Activated CD8-positive, alpha-beta T cell treated with anti-CD3 and anti-CD28 coated beads for 36 hours (primary cell): Measurements from ENCODE around the gene CLEC16A. TPM values are rescaled to one million over a fixed set of nuclear protein-coding genes. Genes with fewer than 3 reads are reported as not detected.

Experiments
- ATAC-seq: fragments of 200-7000 bp; cut with Tn5 transposase; one replicate; pipeline ENCODE4 v1.10.0; 2021; ENCODE audit warnings: mild to moderate bottlenecking, moderate library complexity
- CTCF ChIA-PET: fragments of 350-600 bp; sonication (Branson Sonifier 250); formaldehyde crosslinking; loops from one replicate; lab custom pipeline; 2021; ENCODE audit warnings: antibody characterized with exemption; lab: Charles Lee
- POLR2A ChIA-PET: fragments of 350-600 bp; sonication (Branson Sonifier 250); formaldehyde crosslinking; loops from one replicate; lab custom pipeline; 2021; ENCODE audit warnings: antibody characterized with exemption; lab: Charles Lee
- DNase-seq: peaks from one replicate; pipeline ENCODE4 v3.0.0-alpha.2; 2020
- H3K27ac Mint-ChIP-seq: one replicate; pipeline ENCODE4 v1.8.0; 2021; ENCODE audit warnings: mild to moderate bottlenecking, mixed read lengths
- H3K27me3 Mint-ChIP-seq: one replicate; pipeline ENCODE4 v1.8.0; 2021; ENCODE audit warnings: mixed read lengths
- H3K36me3 Mint-ChIP-seq: one replicate; pipeline ENCODE4 v1.8.0; 2021; ENCODE audit warnings: low read depth, mixed read lengths
- H3K4me1 Mint-ChIP-seq: one replicate; pipeline ENCODE4 v1.8.0; 2021; ENCODE audit warnings: low read depth, mixed read lengths
- H3K4me3 Mint-ChIP-seq: one replicate; pipeline ENCODE4 v1.8.0; 2021; ENCODE audit warnings: mild to moderate bottlenecking, moderate library complexity, mixed read lengths
- H3K9me3 Mint-ChIP-seq: one replicate; pipeline ENCODE4 v1.8.0; 2021; ENCODE audit warnings: mixed read lengths
- intact Hi-C: fragments of 100-400 bp; cut with micrococcal nuclease; formaldehyde crosslinking; loops from one replicate; pipeline ENCODE4 v1.10.0; 2022
- total RNA-seq, 2 experiments: library from RNA; stranded (reverse); gene quantifications; one replicate each; pipeline ENCODE4 v1.2.3, GENCODE V29; 2021
- TF ChIP-seq, protein P1 (sequence below): fragments of 200-600 bp; IDR thresholded peaks from one replicate; pipeline ENCODE4 v1.8.0; 2022; ENCODE audit warnings: antibody characterized with exemption, mild to moderate bottlenecking

CLEC16A gene
- total RNA-seq, 2 experiments from 2014 or later = 20.4 to 21.7 TPM

DNA sequence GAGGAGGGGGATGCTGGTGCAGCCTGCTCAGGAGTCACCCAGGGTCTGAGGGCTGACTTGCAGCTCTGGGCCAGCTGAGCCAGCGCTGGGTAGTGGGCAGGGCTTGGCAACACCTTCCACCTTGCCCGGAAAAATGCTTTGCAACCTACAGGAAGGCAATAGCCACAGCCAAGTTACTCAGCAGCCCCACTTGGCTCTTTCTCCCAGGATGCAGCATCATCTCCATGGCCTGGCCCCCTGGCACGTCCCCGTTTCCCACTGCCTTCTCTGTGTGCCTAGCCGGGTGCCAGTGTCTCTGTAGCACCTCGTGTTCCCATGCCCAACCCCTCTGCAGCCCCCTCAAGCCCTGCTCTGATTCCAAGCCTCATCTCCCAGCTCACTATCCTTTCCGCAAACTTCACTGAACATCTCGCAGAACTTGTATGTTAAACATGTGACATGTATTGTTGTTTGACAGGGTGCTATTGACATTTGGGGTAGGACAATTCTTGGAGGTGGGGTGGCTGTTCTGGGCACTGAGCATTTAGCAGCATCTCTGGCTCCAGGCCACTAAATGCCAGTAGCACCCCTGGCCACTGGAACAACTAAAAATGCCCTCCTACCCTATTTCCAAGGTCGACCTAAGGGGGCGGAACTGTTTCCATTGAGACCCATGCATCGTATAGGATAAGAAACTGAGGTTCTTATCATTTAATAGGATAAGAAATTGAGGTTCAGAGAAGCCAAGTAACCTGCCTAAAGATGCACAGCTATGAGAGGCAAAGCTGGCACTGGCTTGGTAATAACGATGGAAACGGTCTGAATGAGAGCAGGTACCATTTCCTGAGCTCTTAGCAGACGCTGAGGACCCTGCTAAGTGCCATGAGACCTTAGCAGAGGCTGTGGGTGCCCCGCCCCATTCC lies 14.3 kb upstream of the CLEC16A start:
- TF ChIP-seq, protein P1, sequence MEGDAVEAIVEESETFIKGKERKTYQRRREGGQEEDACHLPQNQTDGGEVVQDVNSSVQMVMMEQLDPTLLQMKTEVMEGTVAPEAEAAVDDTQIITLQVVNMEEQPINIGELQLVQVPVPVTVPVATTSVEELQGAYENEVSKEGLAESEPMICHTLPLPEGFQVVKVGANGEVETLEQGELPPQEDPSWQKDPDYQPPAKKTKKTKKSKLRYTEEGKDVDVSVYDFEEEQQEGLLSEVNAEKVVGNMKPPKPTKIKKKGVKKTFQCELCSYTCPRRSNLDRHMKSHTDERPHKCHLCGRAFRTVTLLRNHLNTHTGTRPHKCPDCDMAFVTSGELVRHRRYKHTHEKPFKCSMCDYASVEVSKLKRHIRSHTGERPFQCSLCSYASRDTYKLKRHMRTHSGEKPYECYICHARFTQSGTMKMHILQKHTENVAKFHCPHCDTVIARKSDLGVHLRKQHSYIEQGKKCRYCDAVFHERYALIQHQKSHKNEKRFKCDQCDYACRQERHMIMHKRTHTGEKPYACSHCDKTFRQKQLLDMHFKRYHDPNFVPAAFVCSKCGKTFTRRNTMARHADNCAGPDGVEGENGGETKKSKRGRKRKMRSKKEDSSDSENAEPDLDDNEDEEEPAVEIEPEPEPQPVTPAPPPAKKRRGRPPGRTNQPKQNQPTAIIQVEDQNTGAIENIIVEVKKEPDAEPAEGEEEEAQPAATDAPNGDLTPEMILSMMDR = no peak
- peaks cover 23% of the 10 kb centered on the region for H3K36me3 Mint-ChIP-seq
- ATAC-seq (no peak), DNase-seq (no peak)
- intact Hi-C loops = loop anchor here (10.0 kb wide), 1 partner anchor 155 kb away; no protein-coding TSS in a partner anchor
- CTCF ChIA-PET = interaction anchor here (0.6 to 1.5 kb wide), 3 partner anchors 11 to 193 kb away, joined by 3 to 4 read pairs (median 3); partner anchors contain the start of gene DEXI
- POLR2A ChIA-PET = interaction anchor here (1.4 kb wide), 2 partner anchors 10 to 11 kb away, joined by 4 to 5 read pairs; no protein-coding TSS in a partner anchor
- peak overlapping the region; percentile 17 for H3K27ac Mint-ChIP-seq
- no peak overlapping the region for H3K4me3 Mint-ChIP-seq
- no peaks in the 10 kb centered on the region for H3K9me3 Mint-ChIP-seq
- peaks cover 25% of the 10 kb centered on the region for H3K4me1 Mint-ChIP-seq
- H3K27me3 Mint-ChIP-seq = no peaks in the 10 kb centered on the region

DNA sequence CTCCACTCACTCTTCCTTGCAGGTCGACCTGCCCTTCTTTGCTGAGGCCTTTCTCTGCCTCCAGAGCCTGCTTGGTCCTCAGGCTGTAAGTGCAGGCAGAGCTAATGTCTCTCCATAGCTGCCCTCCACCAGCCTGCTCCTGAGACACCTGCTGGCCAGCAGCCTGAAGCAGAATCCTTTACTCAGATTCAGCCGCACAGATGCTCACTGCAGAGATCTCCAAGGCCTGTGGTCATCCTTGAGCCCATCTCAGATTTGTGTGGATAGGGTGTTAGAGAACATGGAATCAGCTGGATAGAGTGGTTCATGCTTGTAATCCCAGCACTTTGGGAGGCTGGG lies 13.6 kb upstream of the CLEC16A start:
- CTCF ChIA-PET = interaction anchor here (0.9 to 1.5 kb wide), 4 partner anchors 10 to 416 kb away, joined by 3 to 4 read pairs (median 3); partner anchors contain the start of gene DEXI
- intact Hi-C loops = no loop called here
- no peak for DNase-seq

DNA sequence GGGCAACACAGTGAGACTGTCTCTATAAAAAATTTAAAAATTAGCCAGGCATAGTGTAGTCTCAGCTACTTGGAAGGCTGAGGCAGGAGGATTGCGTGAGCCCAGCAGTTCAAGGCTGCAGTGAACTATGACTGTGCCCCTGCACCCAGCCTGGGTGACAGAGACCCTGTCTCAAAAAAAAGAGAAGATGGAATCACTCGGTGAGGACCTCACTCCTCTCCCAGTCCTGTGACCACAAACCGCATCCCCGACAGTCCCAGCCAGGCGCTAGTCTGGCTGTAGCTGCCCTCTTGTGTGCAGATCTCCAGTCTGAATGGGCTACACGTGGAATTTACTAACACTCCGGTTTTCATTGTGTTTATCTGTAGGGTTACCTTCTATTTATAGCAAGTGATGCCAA lies 13.2 kb upstream of the CLEC16A start:
- DNase-seq (no peak), ATAC-seq (no peak)
- TF ChIP-seq, protein P1 = no peak
- peaks cover 23% of the 10 kb centered on the region for H3K36me3 Mint-ChIP-seq
- no peaks in the 10 kb centered on the region for H3K27me3 Mint-ChIP-seq
- no peak overlapping the region for H3K27ac Mint-ChIP-seq
- H3K4me3 Mint-ChIP-seq = no peak overlapping the region
- intact Hi-C loops = no loop called here
- H3K4me1 Mint-ChIP-seq = peaks cover 33% of the 10 kb centered on the region
- no peaks in the 10 kb centered on the region for H3K9me3 Mint-ChIP-seq
- CTCF ChIA-PET = interaction anchor here (0.9 to 1.5 kb wide), 3 partner anchors 9 to 416 kb away, joined by 3 to 4 read pairs (median 3); partner anchors contain the start of gene DEXI
- POLR2A ChIA-PET = interaction anchor here (1.4 kb wide), 2 partner anchors 9 to 12 kb away, joined by 4 to 5 read pairs; no protein-coding TSS in a partner anchor

More for the DNA sequence above, 13.6 kb upstream of the CLEC16A start:
- Mint-ChIP-seq H3K9me3 (no peaks in the 10 kb centered on the region), H3K27me3 (no peaks in the 10 kb centered on the region), H3K27ac (no peak overlapping the region), H3K4me1 (peaks cover 31% of the 10 kb centered on the region), H3K36me3 (peaks cover 24% of the 10 kb centered on the region), H3K4me3 (no peak overlapping the region)
- ATAC-seq = no peak
- POLR2A ChIA-PET = interaction anchor here (1.4 kb wide), 2 partner anchors 9 to 12 kb away, joined by 4 to 5 read pairs; no protein-coding TSS in a partner anchor
- TF ChIP-seq, protein P1 = no peak

DNA sequence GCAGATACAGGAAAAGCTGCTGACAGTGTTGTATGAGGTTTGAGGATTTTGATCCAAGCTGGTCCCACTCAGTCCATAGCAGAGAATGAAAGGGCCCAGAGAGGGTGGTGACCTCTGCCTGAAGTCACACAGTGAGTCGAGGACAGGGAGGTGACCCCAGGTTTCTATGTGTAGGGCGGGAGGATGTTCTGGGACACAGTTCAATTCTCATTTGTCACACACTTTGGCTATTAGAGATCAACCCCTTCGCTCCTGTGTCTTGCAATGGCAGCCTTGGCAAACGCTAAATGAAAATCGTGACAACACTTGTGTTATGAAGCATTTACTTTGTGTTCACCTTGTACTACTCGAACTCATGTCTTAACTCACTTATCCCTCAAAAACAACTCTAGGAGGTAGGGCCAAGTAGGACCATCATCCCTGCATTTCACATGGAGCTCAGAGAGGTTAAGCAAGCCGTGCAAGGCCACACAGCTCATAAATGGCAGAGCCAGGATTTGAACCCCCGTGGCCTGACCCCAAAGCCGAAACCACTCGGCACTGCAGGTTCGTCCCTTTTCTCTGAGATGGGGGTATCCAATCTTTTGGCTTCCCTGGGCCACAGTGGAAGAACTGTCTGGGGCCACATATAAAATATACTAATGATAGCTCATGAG lies 12.3 kb upstream of the CLEC16A start:
- DNase-seq (no peak), ATAC-seq (no peak)
- Mint-ChIP-seq H3K9me3 (no peaks in the 10 kb centered on the region), H3K4me3 (no peak overlapping the region), H3K36me3 (peaks cover 27% of the 10 kb centered on the region), H3K27me3 (no peaks in the 10 kb centered on the region), H3K4me1 (peaks cover 42% of the 10 kb centered on the region), H3K27ac (no peak overlapping the region)
- CTCF ChIA-PET = interaction anchor here (0.6 to 1.3 kb wide), 3 partner anchors 13 to 62 kb away, joined by 3 to 4 read pairs (median 3); no protein-coding TSS in a partner anchor
- intact Hi-C loops = no loop called here
- TF ChIP-seq, protein P1 = no peak
- POLR2A ChIA-PET = no interaction called here
